H1 (cell line): ENCODE data around the gene ANXA6. TPM values are rescaled to one million over a fixed set of nuclear protein-coding genes. Genes with fewer than 3 reads are reported as not detected.
A peak's percentile ranks its signal among the peaks of the same experiment; 100 is the strongest.

Experiments
- CTCF ChIA-PET: fragments of 300-600 bp; sonication (Branson Sonifier 250); formaldehyde crosslinking; loops from one replicate; lab custom pipeline; 2021; ENCODE audit not compliant: partially characterized antibody; lab: Charles Lee
- POLR2A ChIA-PET: fragments of 300-600 bp; sonication (Branson Sonifier 250); formaldehyde crosslinking; loops from one replicate; lab custom pipeline; 2021; ENCODE audit warnings: inconsistent platforms; ENCODE audit not compliant: partially characterized antibody; lab: Charles Lee
- DNase-seq, 2 experiments: peaks; one replicate each; pipeline versions ENCODE4 v3.0.0 to v3.0.0-alpha.2; 2010 to 2022; ENCODE audit warnings: low spot score in 2 of 2, low read depth in 1 of 2, mixed read lengths in 1 of 2
- FAIRE-seq: peaks from 2 replicates; lab custom pipeline; 2011; peaks lifted over from hg19 to GRCh38; lab: Jason Lieb, UNC
- H2AFZ ChIP-seq: 2 replicates; pipeline ENCODE4 v1.8.1; 2012; ENCODE audit warnings: low read length, inconsistent platforms
- H2AK5ac ChIP-seq: 2 replicates; pipeline ENCODE4 v1.6.1; 2013; ENCODE audit warnings: low read depth, low read length
- H2BK120ac ChIP-seq: replicated peaks from 2 replicates; pipeline ENCODE3; 2013; ENCODE audit warnings: low read depth, low read length, inconsistent platforms
- H2BK12ac ChIP-seq: 2 replicates; pipeline ENCODE4 v1.6.1; 2013; ENCODE audit warnings: low read depth, low read length
- H2BK15ac ChIP-seq: 2 replicates; pipeline ENCODE4 v1.6.1; 2013; ENCODE audit warnings: low read length
- H2BK20ac ChIP-seq: 2 replicates; pipeline ENCODE4 v1.6.1; 2013; ENCODE audit warnings: low read length
- H2BK5ac ChIP-seq: 2 replicates; pipeline ENCODE4 v1.6.1; 2013; ENCODE audit warnings: low read depth, low read length
- H3K14ac ChIP-seq: 2 replicates; pipeline ENCODE4 v1.6.1; 2013; ENCODE audit warnings: inconsistent platforms; ENCODE audit not compliant: insufficient read length
- H3K18ac ChIP-seq: 2 replicates; pipeline ENCODE4 v1.6.1; 2013; ENCODE audit warnings: low read length; ENCODE audit errors: extremely low read depth
- H3K23ac ChIP-seq: 2 replicates; pipeline ENCODE4 v1.6.1; 2013; ENCODE audit warnings: inconsistent platforms; ENCODE audit not compliant: insufficient read length
- H3K23me2 ChIP-seq: 2 replicates; pipeline ENCODE4 v1.6.1; 2013; ENCODE audit warnings: low read depth, low read length
- H3K27ac ChIP-seq: 2 replicates; pipeline ENCODE4 v1.6.1; 2011; ENCODE audit warnings: low read depth, low read length, inconsistent platforms
- H3K27me3 ChIP-seq, 4 experiments: replicated peaks in 1 of 4; 1 replicate in 1 of 4; 2 replicates in 3 of 4; pipeline versions ENCODE4 v1.6.1 to v1.8.1; 2011 to 2013; ENCODE audit warnings: low read length in 3 of 4, mild to moderate bottlenecking in 3 of 4, inconsistent platforms in 2 of 4, mixed read lengths in 2 of 4, moderate library complexity in 1 of 4; ENCODE audit not compliant: control insufficient read depth in 3 of 4, insufficient read depth in 3 of 4; ENCODE audit errors: extremely low read depth in 1 of 4
- H3K36me3 ChIP-seq, 4 experiments: 2 replicates each; pipeline versions ENCODE4 v1.6.1 to v1.8.1; 2011 to 2013; ENCODE audit warnings: mild to moderate bottlenecking in 4 of 4, low read length in 3 of 4, moderate library complexity in 2 of 4, control low read depth in 1 of 4, inconsistent platforms in 1 of 4; ENCODE audit not compliant: insufficient read depth in 4 of 4, control insufficient read depth in 2 of 4
- H3K4ac ChIP-seq: replicated peaks from 2 replicates; pipeline ENCODE3; 2013; ENCODE audit warnings: low read length, low read depth, mixed read lengths, inconsistent platforms; ENCODE audit not compliant: insufficient read length
- H3K4me1 ChIP-seq, 4 experiments: replicated peaks in 1 of 4; 1 replicate in 1 of 4; 2 replicates in 3 of 4; pipeline versions ENCODE4 v1.6.1 to v1.8.1; 2011 to 2013; ENCODE audit warnings: low read length in 3 of 4, inconsistent platforms in 2 of 4, mixed read lengths in 1 of 4; ENCODE audit not compliant: insufficient read depth in 4 of 4, control insufficient read depth in 3 of 4
- H3K4me2 ChIP-seq, 2 experiments: 2 replicates each; pipeline versions ENCODE4 v1.6.1 to v1.8.1; 2011 to 2013; ENCODE audit warnings: low read depth in 2 of 2, low read length in 2 of 2, control low read depth in 1 of 2, inconsistent platforms in 1 of 2, mild to moderate bottlenecking in 1 of 2; ENCODE audit not compliant: insufficient read depth in 1 of 2
- H3K4me3 ChIP-seq, 4 experiments: fragments of 200-600, 300-600 bp in 1 of 4; sonication (generic), shearing (Covaris generic), sonication (Bioruptor Twin) in 1 of 4; 2 replicates each; pipeline versions ENCODE4 v1.5.1 to v1.8.1; 2011 to 2016; ENCODE audit warnings: low read length in 4 of 4, low read depth in 3 of 4, control low read depth in 2 of 4, inconsistent platforms in 2 of 4, mild to moderate bottlenecking in 2 of 4, mixed read lengths in 1 of 4, moderate library complexity in 1 of 4; ENCODE audit not compliant: insufficient read depth in 2 of 4; ENCODE audit errors: extremely low read depth in 1 of 4
- H3K56ac ChIP-seq: replicated peaks from 2 replicates; pipeline ENCODE3; 2013; ENCODE audit warnings: low read depth, mild to moderate bottlenecking, mixed read lengths, low read length, inconsistent platforms; ENCODE audit not compliant: insufficient read length
- H3K79me1 ChIP-seq: 2 replicates; pipeline ENCODE4 v1.6.1; 2013; ENCODE audit warnings: low read depth, low read length, control low read depth
- H3K79me2 ChIP-seq, 2 experiments: 2 replicates each; pipeline versions ENCODE4 v1.6.1 to v1.8.1; 2012 to 2013; ENCODE audit warnings: low read length in 2 of 2, mild to moderate bottlenecking in 2 of 2, inconsistent platforms in 1 of 2; ENCODE audit not compliant: insufficient read depth in 2 of 2, control insufficient read depth in 1 of 2
- H3K9ac ChIP-seq, 4 experiments: replicated peaks in 1 of 4; 1 replicate in 1 of 4; 2 replicates in 3 of 4; pipeline versions ENCODE4 v1.6.1 to v1.8.1; 2011 to 2013; ENCODE audit warnings: low read depth in 3 of 4, low read length in 3 of 4, control low read depth in 2 of 4, mild to moderate bottlenecking in 2 of 4, moderate library complexity in 2 of 4, inconsistent platforms in 1 of 4; ENCODE audit errors: extremely low read depth in 1 of 4
- H3K9me3 ChIP-seq, 2 experiments: 2 replicates each; pipeline versions ENCODE4 v1.6.1 to v1.8.1; 2012 to 2013; ENCODE audit warnings: mild to moderate bottlenecking in 2 of 2, moderate library complexity in 2 of 2, control low read depth in 1 of 2, inconsistent platforms in 1 of 2, low read depth in 1 of 2, low read length in 1 of 2, mixed read lengths in 1 of 2; ENCODE audit not compliant: insufficient read depth in 2 of 2
- H4K20me1 ChIP-seq, 2 experiments: replicated peaks in 1 of 2; 2 replicates each; pipeline versions ENCODE3 to v1.8.1; 2011 to 2013; ENCODE audit warnings: inconsistent platforms in 2 of 2, low read length in 2 of 2, mild to moderate bottlenecking in 1 of 2; ENCODE audit not compliant: insufficient read depth in 2 of 2, control insufficient read depth in 1 of 2
- H4K5ac ChIP-seq: 2 replicates; pipeline ENCODE4 v1.6.1; 2013; ENCODE audit warnings: low read length, low read depth, mixed read lengths, inconsistent platforms; ENCODE audit not compliant: insufficient read length
- H4K8ac ChIP-seq: 2 replicates; pipeline ENCODE4 v1.8.0; 2013; ENCODE audit warnings: mild to moderate bottlenecking, moderate library complexity, low read length, inconsistent platforms; ENCODE audit not compliant: insufficient read depth; ENCODE audit errors: extremely low read depth
- H4K91ac ChIP-seq: replicated peaks from 2 replicates; pipeline ENCODE3; 2013; ENCODE audit warnings: low read length, mixed read lengths, inconsistent platforms; ENCODE audit not compliant: insufficient read length
- BACH1 ChIP-seq: IDR thresholded peaks from 2 replicates; pipeline ENCODE4 v1.6.1; 2012; ENCODE audit warnings: low read length, improper control_type of control experiment
- WGBS, 2 experiments: shearing (Covaris generic) in 1 of 2; methylation state at CpG; one replicate each; pipeline versions ENCODE4 v1.1.6 to v1.1.7; 2013 to 2015; ENCODE audit warnings: low lambda C conversion rate in 2 of 2, mixed read lengths in 2 of 2, inconsistent platforms in 1 of 2, low coverage in 1 of 2, missing lambda C conversion rate in 1 of 2; ENCODE audit not compliant: insufficient replicate concordance in 2 of 2, insufficient coverage in 1 of 2, insufficient read length in 1 of 2; ENCODE audit errors: extremely low coverage in 1 of 2, missing lambda C conversion rate in 1 of 2; 5-methylcytosine and 5-hydroxymethylcytosine counted together
- polyA plus RNA-seq, 7 experiments: library from polyadenylated mRNA; depleted of rRNA in 3 of 7; stranded (reverse) in 5 of 7; unstranded in 2 of 7; fragments of >200 nt in 5 of 7; fragments of 200-250 nt in 2 of 7; gene quantifications; 1 replicate in 5 of 7; 2 replicates in 1 of 7; 4 replicates in 1 of 7; pipeline versions ENCODE4 v1.2.1 to v1.2.3, GENCODE V29; 2011 to 2013; ENCODE audit warnings: missing spikeins in 2 of 7, mixed read lengths in 2 of 7
- total RNA-seq: library from RNA; stranded (reverse); fragmentation: NEBNext Ultra II Directional; extraction: Animal tissue kit (Norgen Biotek cat#: 25700); gene quantifications from 2 replicates; pipeline ENCODE4 v1.2.1, GENCODE V29; 2021

Gene ANXA6
- total and polyA plus RNA-seq, 2 of the 8 experiments (the other 6 are each of a cell fraction or from before 2014, with no cell fraction given) = 61.3 to 78.6 TPM

GRCh38 chr5:151068433-151069197 lies 89.0 kb downstream of the ANXA6 start:
- WGBS, 2 experiments = 86% methylated on average over 12 of the region's 12 CpGs; no CpG with 5 or more reads in 1 of the 2 experiments
- H2AK5ac ChIP-seq = no peak overlapping the region
- peaks cover 9% of the 10 kb centered on the region; the same call in 1 of the 2 replicates for H3K79me1 ChIP-seq
- no peak for FAIRE-seq
- H3K27me3 ChIP-seq = no peaks in the 10 kb centered on the region
- H4K20me1 ChIP-seq = peaks cover 0 to 8% of the 10 kb centered on the region in 2 experiments
- no peak overlapping the region for H3K4me3 ChIP-seq
- H3K56ac ChIP-seq = no peak overlapping the region
- H3K9ac ChIP-seq = no peak overlapping the region
- no peak for DNase-seq
- H2BK12ac ChIP-seq = no peak overlapping the region
- no peak overlapping the region; the same call in 1 of the 2 replicates for H3K27ac ChIP-seq
- H3K9me3 ChIP-seq = no peaks in the 10 kb centered on the region
- no peak overlapping the region for H3K23ac ChIP-seq
- H2BK5ac ChIP-seq = no peak overlapping the region
- H3K23me2 ChIP-seq = no peaks in the 10 kb centered on the region
- no peak overlapping the region for H4K5ac ChIP-seq
- no peak overlapping the region for H3K4ac ChIP-seq
- H2BK15ac ChIP-seq = no peak overlapping the region
- no peak overlapping the region for H2AFZ ChIP-seq
- POLR2A ChIA-PET = interaction anchor here (0.9 kb wide), 1 partner anchor 12 kb away, joined by 3 read pairs; the partner anchor contains the start of gene TNIP1
- H2BK120ac ChIP-seq = no peak overlapping the region
- no peak overlapping the region for H3K14ac ChIP-seq
- CTCF ChIA-PET = interaction anchor here (1.0 to 28.6 kb wide), 6 partner anchors 13 to 166 kb away, joined by 3 to 442 read pairs (median 5); partner anchors contain the start of gene TNIP1
- H3K36me3 ChIP-seq = no peaks in the 10 kb centered on the region
- no peak overlapping the region for H2BK20ac ChIP-seq
- H3K4me1 ChIP-seq = peaks cover 0 to 10% (median 5%) of the 10 kb centered on the region in 4 experiments; a peak in 4 of 7 replicates
- H3K18ac ChIP-seq = no peak overlapping the region
- peaks cover 0 to 2% of the 10 kb centered on the region in 2 experiments; a peak in 1 of 4 replicates for H3K79me2 ChIP-seq
- H4K91ac ChIP-seq = no peak overlapping the region
- H3K4me2 ChIP-seq = no peak overlapping the region
- 0 out of 2 replicates have a peak overlapping the region, but pooled peaks have one; percentile 22 for H4K8ac ChIP-seq
- no peak for TF ChIP-seq BACH1
